Fibroblast of lung (primary cell): Measurements from ENCODE around the gene A2M. TPM values are rescaled to one million over a fixed set of nuclear protein-coding genes. Genes with fewer than 3 reads are reported as not detected.

Experiments
- DNase-seq, 2 donors: peaks; one replicate each; pipeline versions ENCODE4 v3.0.0 to v3.0.0-alpha.2; 2010; ENCODE audit warnings: low read depth in 2 of 2
- H2AFZ ChIP-seq: 2 replicates; pipeline ENCODE4 v1.5.1; 2012; ENCODE audit warnings: low read length, control low read depth, inconsistent platforms
- H3K27ac ChIP-seq: 2 replicates; pipeline ENCODE4 v1.5.1; 2011; ENCODE audit warnings: low read length, control low read depth; ENCODE audit not compliant: insufficient read depth
- H3K27me3 ChIP-seq: 2 replicates; pipeline ENCODE4 v1.5.1; 2011; ENCODE audit warnings: mild to moderate bottlenecking, low read length; ENCODE audit not compliant: control insufficient read depth, insufficient read depth
- H3K36me3 ChIP-seq: 2 replicates; pipeline ENCODE4 v1.5.1; 2011; ENCODE audit warnings: low read length; ENCODE audit not compliant: control insufficient read depth, insufficient read depth
- H3K4me1 ChIP-seq: 2 replicates; pipeline ENCODE4 v1.5.1; 2011; ENCODE audit warnings: low read length; ENCODE audit not compliant: control insufficient read depth, insufficient read depth; ENCODE audit errors: extremely low read depth
- H3K4me2 ChIP-seq: 2 replicates; pipeline ENCODE4 v1.5.1; 2011; ENCODE audit warnings: low read length, control low read depth; ENCODE audit not compliant: insufficient read depth; ENCODE audit errors: extremely low read depth
- H3K4me3 ChIP-seq, 4 experiments: fragments of 200-600 bp in 1 of 4; sonication (generic) in 1 of 4; replicated peaks in 1 of 4; 2 replicates each; pipeline ENCODE4 v1.5.1; 2011 to 2016; ENCODE audit warnings: low read length in 4 of 4, low read depth in 3 of 4, mild to moderate bottlenecking in 3 of 4, control low read depth in 2 of 4, inconsistent platforms in 1 of 4, mixed read lengths in 1 of 4; ENCODE audit not compliant: insufficient read depth in 1 of 4; ENCODE audit errors: control extremely low read depth in 1 of 4
- H3K79me2 ChIP-seq: 2 replicates; pipeline ENCODE4 v1.5.1; 2012; ENCODE audit warnings: mild to moderate bottlenecking, low read length, inconsistent platforms; ENCODE audit not compliant: control insufficient read depth, insufficient read depth
- H3K9ac ChIP-seq: 2 replicates; pipeline ENCODE4 v1.5.1; 2011; ENCODE audit warnings: mild to moderate bottlenecking, low read length, control low read depth; ENCODE audit not compliant: insufficient read depth
- H3K9me3 ChIP-seq: 2 replicates; pipeline ENCODE4 v1.5.1; 2012; ENCODE audit warnings: low read depth, low read length; ENCODE audit not compliant: control insufficient read depth, insufficient read depth
- H4K20me1 ChIP-seq: 2 replicates; pipeline ENCODE4 v1.5.1; 2011; ENCODE audit warnings: low read length; ENCODE audit not compliant: control insufficient read depth, insufficient read depth; ENCODE audit errors: extremely low read depth
- CTCF ChIP-seq, 2 donors: IDR thresholded peaks in 1 of 2; conservative IDR thresholded peaks in 1 of 2; 1 replicate in 1 of 2; 2 replicates in 1 of 2; pipeline ENCODE4 v1.5.1; 2011 to 2012; ENCODE audit warnings: low read length in 2 of 2, control low read depth in 1 of 2, inconsistent platforms in 1 of 2, low read depth in 1 of 2, mild to moderate bottlenecking in 1 of 2
- EZH2 ChIP-seq: IDR thresholded peaks from 2 replicates; pipeline ENCODE4 v1.5.1; 2012; ENCODE audit warnings: low read length, control low read depth, mild to moderate bottlenecking; ENCODE audit errors: missing control alignments
- polyA plus RNA-seq, 2 donors: library from polyadenylated mRNA; depleted of rRNA in 1 of 2; stranded (reverse) in 1 of 2; unstranded in 1 of 2; fragments of >200 nt; gene quantifications; 2 replicates each; pipeline ENCODE4 v1.2.1, GENCODE V29; 2011 to 2012; ENCODE audit warnings: missing spikeins in 1 of 2
- total RNA-seq: library from RNA; depleted of rRNA; stranded (reverse); fragments of >200 nt; gene quantifications from 2 replicates; pipeline ENCODE4 v1.2.1, GENCODE V29; 2014

A2M gene
- total and polyA plus RNA-seq, 2 donors (not counting 1 experiment from before 2014, with no cell fraction given) = 95.0 to 300 TPM

- H3K4me3 ChIP-seq = no peak overlapping the region
- H2AFZ ChIP-seq = no peak overlapping the region
- peaks cover 11% of the 10 kb centered on the region for H3K27me3 ChIP-seq
- no peak overlapping the region for H3K9ac ChIP-seq
- no peak overlapping the region for H3K4me2 ChIP-seq
- H4K20me1 ChIP-seq = no peaks in the 10 kb centered on the region
- H3K27ac ChIP-seq = no peak overlapping the region
- H3K4me1 ChIP-seq = no peaks in the 10 kb centered on the region
- H3K9me3 ChIP-seq = no peaks in the 10 kb centered on the region
- no peaks in the 10 kb centered on the region for H3K79me2 ChIP-seq
- DNase-seq = no peak
- no peaks in the 10 kb centered on the region for H3K36me3 ChIP-seq
- no peak for TF ChIP-seq EZH2
- TF ChIP-seq CTCF (conservative IDR thresholded peaks at IDR 0.05 in 1 of 2, IDR thresholded peaks at IDR 0.05 in 1 of 2; ENCODE audit: low read depth in 1 of 2, low read length in 2 of 2) = no peak
These were observed 65.1 kb downstream of the A2M start for GRCh38 chr12:9050521-9051157.

- DNase-seq = peak; percentile 21 to 74
- Histone ChIP-seq H3K9me3 (no peaks in the 10 kb centered on the region), H3K79me2 (no peaks in the 10 kb centered on the region), H3K9ac (no peak overlapping the region), H3K36me3 (no peaks in the 10 kb centered on the region), H4K20me1 (no peaks in the 10 kb centered on the region), H3K27me3 (peaks cover 11% of the 10 kb centered on the region), H3K27ac (no peak overlapping the region), H3K4me3 (no peak overlapping the region), H3K4me2 (no peak overlapping the region), H3K4me1 (no peaks in the 10 kb centered on the region), H2AFZ (no peak overlapping the region)
- TF ChIP-seq EZH2 (no peak), CTCF (conservative IDR thresholded peaks at IDR 0.05 in 1 of 2, IDR thresholded peaks at IDR 0.05 in 1 of 2; ENCODE audit: low read depth in 1 of 2, low read length in 2 of 2) (peak; percentile 56)
These were observed 66.1 kb downstream of the A2M start for GRCh38 chr12:9049520-9050133.

GRCh38 chr12:9048930-9049329 lies 66.8 kb downstream of the A2M start:
- no peak for TF ChIP-seq CTCF (conservative IDR thresholded peaks at IDR 0.05 in 1 of 2, IDR thresholded peaks at IDR 0.05 in 1 of 2; ENCODE audit: low read depth in 1 of 2, low read length in 2 of 2)
- no peak for TF ChIP-seq EZH2

More at GRCh38 chr12:9048930-9049329, 66.8 kb downstream of the A2M start:
- Histone ChIP-seq H3K4me2 (no peak overlapping the region), H4K20me1 (no peaks in the 10 kb centered on the region), H3K27ac (no peak overlapping the region), H2AFZ (no peak overlapping the region), H3K36me3 (no peaks in the 10 kb centered on the region), H3K9me3 (no peaks in the 10 kb centered on the region), H3K4me3 (no peak overlapping the region), H3K27me3 (peaks cover 11% of the 10 kb centered on the region), H3K4me1 (no peaks in the 10 kb centered on the region), H3K79me2 (no peaks in the 10 kb centered on the region), H3K9ac (no peak overlapping the region)
- no peak for DNase-seq
